ENCODE data around the gene SPSB1. TPM values are rescaled to one million over a fixed set of nuclear protein-coding genes. Genes with fewer than 3 reads are reported as not detected.

SPSB1 gene
- total RNA-seq, 4 donors from 2014 or later, result 28.3 to 49.2 (median 42.1) TPM

DNA sequence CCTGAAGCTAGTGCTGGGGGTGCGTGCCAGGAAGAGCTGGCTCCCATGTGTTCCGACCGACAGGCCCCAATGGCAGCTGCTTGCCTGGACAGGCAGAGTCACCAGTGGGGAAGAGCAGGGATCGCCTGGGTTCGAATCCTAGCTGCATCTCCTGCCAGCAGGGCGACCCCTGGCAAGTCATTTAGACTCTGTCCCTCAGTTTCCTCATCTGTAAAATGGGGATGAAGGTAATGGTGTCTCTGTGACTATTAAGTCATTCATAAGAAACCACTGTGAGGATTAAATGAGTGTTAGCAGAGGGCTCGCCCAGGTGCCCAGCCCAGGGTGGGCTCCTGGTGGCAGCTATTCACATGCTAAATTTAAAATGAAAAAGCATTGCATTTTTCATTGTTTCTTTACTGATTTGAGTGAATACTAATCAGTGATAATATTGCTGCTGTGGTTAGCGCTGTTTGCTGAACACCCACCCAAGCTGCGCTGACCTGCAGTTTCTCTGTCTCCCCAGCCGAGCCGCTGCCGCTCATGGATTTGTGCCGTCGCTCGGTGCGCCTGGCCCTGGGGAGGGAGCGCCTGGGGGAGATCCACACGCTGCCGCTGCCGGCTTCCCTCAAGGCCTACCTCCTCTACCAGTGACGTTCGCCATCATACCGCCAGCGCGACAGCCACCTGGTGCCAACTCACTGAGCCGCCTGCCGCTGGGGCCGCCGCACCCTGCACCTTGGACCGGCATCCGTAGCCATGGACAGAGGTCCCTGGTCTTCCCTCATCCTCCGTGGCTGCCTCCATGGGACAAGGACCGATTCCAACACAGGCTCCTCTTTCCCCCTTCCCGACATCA lies 74.5 kb downstream of the SPSB1 start:
- no peaks in the 10 kb centered on the region for H3K9me3 ChIP-seq
- H3K36me3 ChIP-seq, result peaks cover 22% of the 10 kb centered on the region
- no peak for DNase-seq (ENCODE audit: low spot score in 2 of 2)
- H3K4me3 ChIP-seq, result no peak overlapping the region
- H3K27ac ChIP-seq, result no peak overlapping the region
- TF ChIP-seq POLR2A (IDR thresholded peaks at IDR 0.05), result no peak
- TF ChIP-seq, protein P1, sequence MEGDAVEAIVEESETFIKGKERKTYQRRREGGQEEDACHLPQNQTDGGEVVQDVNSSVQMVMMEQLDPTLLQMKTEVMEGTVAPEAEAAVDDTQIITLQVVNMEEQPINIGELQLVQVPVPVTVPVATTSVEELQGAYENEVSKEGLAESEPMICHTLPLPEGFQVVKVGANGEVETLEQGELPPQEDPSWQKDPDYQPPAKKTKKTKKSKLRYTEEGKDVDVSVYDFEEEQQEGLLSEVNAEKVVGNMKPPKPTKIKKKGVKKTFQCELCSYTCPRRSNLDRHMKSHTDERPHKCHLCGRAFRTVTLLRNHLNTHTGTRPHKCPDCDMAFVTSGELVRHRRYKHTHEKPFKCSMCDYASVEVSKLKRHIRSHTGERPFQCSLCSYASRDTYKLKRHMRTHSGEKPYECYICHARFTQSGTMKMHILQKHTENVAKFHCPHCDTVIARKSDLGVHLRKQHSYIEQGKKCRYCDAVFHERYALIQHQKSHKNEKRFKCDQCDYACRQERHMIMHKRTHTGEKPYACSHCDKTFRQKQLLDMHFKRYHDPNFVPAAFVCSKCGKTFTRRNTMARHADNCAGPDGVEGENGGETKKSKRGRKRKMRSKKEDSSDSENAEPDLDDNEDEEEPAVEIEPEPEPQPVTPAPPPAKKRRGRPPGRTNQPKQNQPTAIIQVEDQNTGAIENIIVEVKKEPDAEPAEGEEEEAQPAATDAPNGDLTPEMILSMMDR (IDR thresholded peaks at IDR 0.05), result no peak
- TF ChIP-seq EP300 (IDR thresholded peaks at IDR 0.05), result no peak
- TF ChIP-seq POLR2AphosphoS5 (IDR thresholded peaks at IDR 0.05), result no peak
- H3K4me1 ChIP-seq, result peaks cover 17% of the 10 kb centered on the region
- 94% methylated on average over 29 of the region's 34 CpGs for WGBS
- no peaks in the 10 kb centered on the region for H3K27me3 ChIP-seq

DNA sequence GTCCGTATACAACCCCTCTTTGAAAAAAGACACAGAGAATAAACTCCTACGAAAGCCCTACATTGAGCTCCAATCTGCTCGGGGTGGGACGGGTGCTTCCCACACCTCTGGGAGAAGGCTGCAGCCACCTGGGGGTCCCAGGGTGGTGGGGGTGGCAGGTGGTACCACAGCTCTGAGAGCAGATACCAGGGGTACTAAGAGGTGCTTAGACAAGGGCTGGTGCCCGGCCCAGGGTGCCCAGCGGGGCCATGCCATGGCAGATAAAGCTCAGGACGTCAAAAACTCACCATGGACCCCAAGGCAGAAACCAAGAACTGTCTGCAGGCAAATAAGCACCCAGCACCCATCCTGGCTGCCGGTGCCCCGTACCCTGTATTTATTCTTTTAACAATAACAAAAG lies 75.1 kb downstream of the SPSB1 start:
- no peak overlapping the region for H3K27ac ChIP-seq
- no peaks in the 10 kb centered on the region for H3K27me3 ChIP-seq
- H3K36me3 ChIP-seq, result peaks cover 22% of the 10 kb centered on the region
- peaks cover 16% of the 10 kb centered on the region for H3K4me1 ChIP-seq
- WGBS, result 82% methylated on average over 5 of the region's 9 CpGs
- TF ChIP-seq POLR2AphosphoS5 (IDR thresholded peaks at IDR 0.05), result no peak
- TF ChIP-seq, protein P1 (IDR thresholded peaks at IDR 0.05), result no peak
- no peak for TF ChIP-seq EP300 (IDR thresholded peaks at IDR 0.05)
- no peak for TF ChIP-seq POLR2A (IDR thresholded peaks at IDR 0.05)
- no peak overlapping the region for H3K4me3 ChIP-seq
- no peaks in the 10 kb centered on the region for H3K9me3 ChIP-seq
- DNase-seq (ENCODE audit: low spot score in 2 of 2), result no peak

DNA sequence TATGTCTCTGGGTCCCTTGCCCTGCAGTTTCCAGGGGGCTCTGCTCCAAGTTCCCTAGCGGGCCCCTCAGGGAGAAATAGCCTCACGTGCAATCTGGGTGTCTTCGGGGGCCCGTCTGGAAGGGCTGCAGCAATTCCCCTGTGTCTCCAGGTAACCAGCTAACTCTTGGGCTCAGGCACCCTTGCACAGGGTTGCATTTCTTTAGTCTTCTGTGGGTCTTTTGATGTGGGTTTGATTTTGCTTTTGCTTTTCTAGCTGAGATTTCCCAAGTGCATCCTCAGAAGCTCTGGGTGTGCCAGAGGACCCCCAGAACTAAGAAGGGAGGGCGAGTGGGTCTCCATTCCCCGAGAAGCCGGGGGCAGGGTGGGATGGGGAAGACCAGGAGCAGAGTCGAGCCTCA lies 75.7 kb downstream of the SPSB1 start:
- peaks cover 16% of the 10 kb centered on the region for H3K4me1 ChIP-seq
- H3K27ac ChIP-seq, result no peak overlapping the region

DNA sequence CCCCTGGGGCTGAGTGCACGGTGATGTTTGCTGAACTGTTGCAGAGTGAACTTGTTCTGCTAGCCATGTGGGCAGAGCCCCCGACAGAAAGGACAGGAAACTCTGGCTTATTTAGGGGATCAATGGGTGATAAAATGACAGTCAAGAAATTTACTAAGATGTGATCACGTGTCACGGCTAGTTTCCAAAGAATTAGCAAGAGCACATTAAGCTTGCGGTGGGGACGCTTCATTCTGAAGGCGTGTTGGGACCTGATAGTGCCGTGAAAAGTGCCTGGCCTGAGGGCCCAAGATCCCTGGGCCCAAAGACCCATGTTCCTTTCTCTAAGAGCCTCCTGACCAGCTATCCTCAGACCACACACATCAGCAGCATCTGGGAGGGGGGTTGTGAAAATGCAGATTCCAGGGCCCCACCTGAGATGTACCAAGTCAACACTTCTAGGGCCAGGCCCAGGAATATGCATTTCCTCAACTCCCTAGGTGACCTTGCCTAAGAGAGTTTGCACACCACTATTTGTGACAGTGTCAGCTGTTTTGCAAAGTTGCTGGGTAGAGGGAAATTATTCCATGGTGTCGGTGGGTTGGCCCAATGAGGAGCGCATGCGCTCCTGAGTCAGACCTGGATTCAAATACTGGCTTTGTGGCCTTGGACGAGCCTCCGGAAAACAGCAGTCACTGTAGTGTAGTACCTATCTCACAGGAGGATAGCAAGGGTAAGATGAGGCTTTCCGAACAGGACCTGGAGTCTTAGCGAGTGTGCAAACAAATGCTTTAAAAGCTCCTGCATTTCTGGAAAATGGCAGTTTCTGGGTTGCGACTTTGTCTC lies 77.5 kb downstream of the SPSB1 start:
- DNase-seq (ENCODE audit: low spot score in 2 of 2), result no peak
- no peak overlapping the region for H3K27ac ChIP-seq
- H3K4me1 ChIP-seq, result peaks cover 18% of the 10 kb centered on the region
- WGBS, result 76% methylated on average over 16 of the region's 16 CpGs
- peaks cover 22% of the 10 kb centered on the region for H3K36me3 ChIP-seq
- H3K9me3 ChIP-seq, result no peaks in the 10 kb centered on the region
- TF ChIP-seq EP300 (IDR thresholded peaks at IDR 0.05) (no peak), POLR2AphosphoS5 (IDR thresholded peaks at IDR 0.05) (no peak), POLR2A (IDR thresholded peaks at IDR 0.05) (no peak)
- TF ChIP-seq, protein P1 (IDR thresholded peaks at IDR 0.05), result no peak
- H3K27me3 ChIP-seq, result no peaks in the 10 kb centered on the region
- H3K4me3 ChIP-seq, result no peak overlapping the region

More for the DNA sequence above, 75.7 kb downstream of the SPSB1 start:
- Histone ChIP-seq H3K4me3 (no peak overlapping the region), H3K27me3 (no peaks in the 10 kb centered on the region), H3K36me3 (peaks cover 22% of the 10 kb centered on the region), H3K9me3 (no peaks in the 10 kb centered on the region)
- DNase-seq (ENCODE audit: low spot score in 2 of 2), result no peak
- WGBS, result 83% methylated on average over 8 of the region's 8 CpGs
- no peak for TF ChIP-seq POLR2A (IDR thresholded peaks at IDR 0.05)
- no peak for TF ChIP-seq EP300 (IDR thresholded peaks at IDR 0.05)
- TF ChIP-seq POLR2AphosphoS5 (IDR thresholded peaks at IDR 0.05), result no peak
- TF ChIP-seq, protein P1 (IDR thresholded peaks at IDR 0.05), result no peak
